GM12873 (cell line): ENCODE results near the gene MED17.

Experiments
- TF ChIP-seq, protein P1 (sequence below): IDR thresholded peaks from 2 replicates; pipeline ENCODE4 v1.5.1; 2012; ENCODE audit warnings: low read depth, mild to moderate bottlenecking, moderate library complexity, low read length, control low read depth; ENCODE audit not compliant: insufficient read depth; ENCODE audit errors: missing control alignments

Gene MED17

GRCh38 chr11:93765551-93765950 is 18.5 kb upstream of the MED17 start:
- TF ChIP-seq, protein P1, sequence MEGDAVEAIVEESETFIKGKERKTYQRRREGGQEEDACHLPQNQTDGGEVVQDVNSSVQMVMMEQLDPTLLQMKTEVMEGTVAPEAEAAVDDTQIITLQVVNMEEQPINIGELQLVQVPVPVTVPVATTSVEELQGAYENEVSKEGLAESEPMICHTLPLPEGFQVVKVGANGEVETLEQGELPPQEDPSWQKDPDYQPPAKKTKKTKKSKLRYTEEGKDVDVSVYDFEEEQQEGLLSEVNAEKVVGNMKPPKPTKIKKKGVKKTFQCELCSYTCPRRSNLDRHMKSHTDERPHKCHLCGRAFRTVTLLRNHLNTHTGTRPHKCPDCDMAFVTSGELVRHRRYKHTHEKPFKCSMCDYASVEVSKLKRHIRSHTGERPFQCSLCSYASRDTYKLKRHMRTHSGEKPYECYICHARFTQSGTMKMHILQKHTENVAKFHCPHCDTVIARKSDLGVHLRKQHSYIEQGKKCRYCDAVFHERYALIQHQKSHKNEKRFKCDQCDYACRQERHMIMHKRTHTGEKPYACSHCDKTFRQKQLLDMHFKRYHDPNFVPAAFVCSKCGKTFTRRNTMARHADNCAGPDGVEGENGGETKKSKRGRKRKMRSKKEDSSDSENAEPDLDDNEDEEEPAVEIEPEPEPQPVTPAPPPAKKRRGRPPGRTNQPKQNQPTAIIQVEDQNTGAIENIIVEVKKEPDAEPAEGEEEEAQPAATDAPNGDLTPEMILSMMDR, result no peak

GRCh38 chr11:93766504-93766903 is 17.6 kb upstream of the MED17 start:
- TF ChIP-seq, protein P1, result no peak

DNA sequence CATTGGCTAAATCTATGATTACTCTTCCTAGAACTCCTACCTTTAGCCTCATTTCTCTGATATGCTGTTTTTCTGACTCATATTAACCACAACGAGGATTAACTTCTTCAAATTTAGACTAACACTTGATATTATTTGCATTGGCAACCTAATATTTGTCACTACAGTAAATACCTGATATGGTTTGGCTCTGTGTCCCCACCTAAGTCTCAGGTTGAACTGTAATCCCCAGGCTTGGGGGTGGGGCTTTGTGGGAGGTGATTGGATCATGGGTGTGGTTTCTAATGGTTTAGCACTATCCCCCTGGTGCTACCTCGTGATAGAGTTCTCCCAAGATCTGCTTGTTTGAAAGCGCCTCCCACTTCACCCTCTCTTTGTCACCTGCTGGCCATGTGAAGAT is 17.1 kb upstream of the MED17 start:
- TF ChIP-seq, protein P1, result no peak

GRCh38 chr11:93770160-93770559 is 13.9 kb upstream of the MED17 start:
- TF ChIP-seq, protein P1, result no peak

DNA sequence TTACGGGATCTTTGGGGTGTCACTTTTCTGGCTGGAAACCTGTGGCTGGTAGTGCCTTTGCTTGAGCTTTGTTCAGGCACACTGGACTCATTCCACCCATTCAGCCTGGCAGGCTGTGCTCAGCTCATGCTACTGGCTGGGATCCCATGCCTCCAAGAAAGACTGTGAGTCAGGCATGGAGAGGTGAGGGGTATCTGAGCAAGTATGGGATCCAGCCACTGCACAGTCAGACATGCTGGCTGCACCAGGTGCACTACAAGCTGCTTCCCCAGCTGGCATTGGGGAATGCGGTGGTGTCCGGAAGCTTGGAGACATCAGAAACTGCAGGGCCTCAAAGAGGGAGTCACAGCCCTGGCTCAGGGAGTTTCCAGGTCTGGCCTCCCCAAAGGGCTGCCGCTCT is 12.0 kb upstream of the MED17 start:
- TF ChIP-seq, protein P1, result no peak

DNA sequence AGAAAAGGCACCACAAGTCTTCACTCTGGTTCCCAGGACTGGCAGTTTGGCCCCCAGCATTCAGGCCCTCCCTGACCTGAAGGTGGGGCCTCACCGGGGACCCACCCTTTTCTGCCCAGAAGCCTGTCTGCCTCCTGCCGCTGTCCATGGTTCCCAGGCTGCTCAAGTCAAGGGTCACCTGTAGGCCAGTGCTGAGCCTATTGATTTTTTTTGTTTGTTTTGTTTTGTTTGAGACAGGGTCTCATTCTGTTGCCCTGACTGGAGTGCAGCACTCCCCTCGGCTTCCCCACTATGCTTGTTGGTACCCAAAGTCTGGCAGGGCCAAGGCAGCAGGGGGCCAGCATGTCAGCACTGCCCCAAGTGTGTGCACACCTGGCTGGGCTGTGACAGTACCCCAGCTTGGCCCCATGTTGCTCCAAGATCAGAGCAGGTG is 11.0 kb upstream of the MED17 start:
- TF ChIP-seq, protein P1, result no peak

DNA sequence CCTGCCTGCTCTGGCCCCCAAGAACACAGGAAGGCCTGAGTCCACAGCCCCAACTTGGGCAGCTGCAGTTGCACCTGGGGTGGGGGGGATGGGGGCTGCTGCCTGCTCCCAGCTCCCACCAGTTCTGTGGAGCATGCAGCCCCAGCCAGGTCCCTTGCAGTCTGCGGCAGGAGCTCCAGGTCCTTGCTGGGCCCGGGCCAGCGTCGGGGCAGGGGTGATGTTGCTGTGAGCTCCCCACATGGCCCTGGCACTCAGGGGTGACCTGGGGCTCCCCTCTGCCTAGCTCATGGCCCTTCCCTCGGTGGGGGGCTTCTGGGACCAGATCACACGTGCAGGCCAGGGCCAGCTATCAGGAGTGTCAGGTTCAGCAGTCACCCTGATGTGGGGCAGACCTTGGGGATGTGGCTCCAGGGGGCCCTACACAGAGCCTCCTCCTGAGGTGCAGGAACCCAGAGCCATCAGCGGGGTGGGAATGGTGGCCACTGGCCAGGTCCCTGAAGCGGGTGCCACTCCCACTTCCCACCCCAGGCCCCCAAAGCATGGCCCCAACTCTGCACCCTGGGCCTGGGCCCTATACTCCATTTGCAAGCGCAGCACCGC is 10.4 kb upstream of the MED17 start:
- TF ChIP-seq, protein P1, result no peak

GRCh38 chr11:93775289-93775688 is 8.8 kb upstream of the MED17 start:
- TF ChIP-seq, protein P1, result peak; percentile 23
